Keratinocyte (primary cell): ENCODE results near the gene ZNF418.

Experiments used
- CTCF ChIP-seq, 3 experiments: IDR thresholded peaks in 1 of 3; conservative IDR thresholded peaks in 1 of 3; optimal IDR thresholded peaks in 1 of 3; 2 replicates in 2 of 3; 3 replicates in 1 of 3; pipeline versions ENCODE3 to v1.5.1; 2011; ENCODE audit warnings: low read length in 3 of 3, mild to moderate bottlenecking in 3 of 3, moderate library complexity in 2 of 3, control low read depth in 1 of 3, inconsistent platforms in 1 of 3; ENCODE audit not compliant: insufficient read depth in 2 of 3; ENCODE audit errors: extremely low read depth in 1 of 3
- EZH2 ChIP-seq: IDR thresholded peaks from one replicate; pipeline ENCODE4 v1.6.1; 2012; ENCODE audit warnings: inconsistent platforms, mild to moderate bottlenecking, low read length, moderate library complexity

- TF ChIP-seq CTCF (optimal IDR thresholded peaks at IDR 0.05 in 1 of 3, IDR thresholded peaks at IDR 0.05 in 1 of 3, conservative IDR thresholded peaks at IDR 0.05 in 1 of 3; ENCODE audit: extremely low read depth in 1 of 3, insufficient read depth in 2 of 3, low read length in 3 of 3) (no peak), EZH2 (no peak)
Measured at GRCh38 chr19:57907394-57907793, 27.8 kb downstream of the ZNF418 start.
